Measurements from ENCODE around the gene RTF2. TPM values are rescaled to one million over a fixed set of nuclear protein-coding genes. Genes with fewer than 3 reads are reported as not detected.
"Not testable (repeated sequence)": the region's sequence is repeated elsewhere in the genome, so short reads cannot be mapped to it uniquely, and the experiment has no call there.

The RTF2 gene
- total RNA-seq, 1 donor: 60.1 TPM

DNA sequence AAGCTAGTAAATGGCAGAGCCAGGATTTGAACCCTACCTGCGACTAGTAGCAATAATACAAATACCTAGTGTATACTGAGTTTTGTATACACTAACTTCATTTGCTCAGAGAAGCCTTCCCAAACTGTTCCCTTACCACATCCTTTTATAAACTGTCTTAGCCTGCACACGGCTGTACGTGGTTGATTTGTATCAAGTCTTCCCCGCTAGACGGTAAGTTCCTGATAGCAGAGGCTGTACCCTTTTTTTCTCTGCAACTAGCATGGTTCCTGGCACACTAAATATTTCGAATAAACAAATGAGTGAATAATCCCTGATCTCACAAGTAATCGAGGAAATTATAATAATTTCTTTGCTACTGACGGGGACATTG lies 636 bp downstream of the RTF2 start:
- peak in 2 of 3 donors; percentile 14 to 31 for DNase-seq (ENCODE audit: low read depth in 2 of 3, low spot score in 2 of 3)

DNA sequence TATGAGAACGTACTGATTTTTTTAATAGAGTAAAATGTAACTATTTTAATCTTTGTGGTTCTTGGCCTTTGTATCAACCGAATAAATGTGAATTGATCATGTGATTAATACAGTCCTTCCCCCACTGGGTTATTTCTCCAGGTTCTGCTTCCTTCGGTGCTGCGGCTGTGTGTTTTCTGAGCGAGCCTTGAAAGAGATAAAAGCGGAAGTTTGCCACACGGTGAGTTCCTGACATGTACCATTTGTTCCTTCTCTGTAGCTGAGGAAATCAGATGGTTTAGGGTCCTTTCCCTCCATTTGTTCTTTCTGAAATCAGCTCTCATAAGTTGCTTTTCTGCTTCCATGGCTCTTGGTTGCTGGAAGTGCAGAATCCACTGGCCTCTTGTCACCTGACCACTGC lies 15.5 kb downstream of the RTF2 start:
- DNase-seq (ENCODE audit: low read depth in 2 of 3, low spot score in 2 of 3): peak in 2 of 3 donors; percentile 59 to 77

DNA sequence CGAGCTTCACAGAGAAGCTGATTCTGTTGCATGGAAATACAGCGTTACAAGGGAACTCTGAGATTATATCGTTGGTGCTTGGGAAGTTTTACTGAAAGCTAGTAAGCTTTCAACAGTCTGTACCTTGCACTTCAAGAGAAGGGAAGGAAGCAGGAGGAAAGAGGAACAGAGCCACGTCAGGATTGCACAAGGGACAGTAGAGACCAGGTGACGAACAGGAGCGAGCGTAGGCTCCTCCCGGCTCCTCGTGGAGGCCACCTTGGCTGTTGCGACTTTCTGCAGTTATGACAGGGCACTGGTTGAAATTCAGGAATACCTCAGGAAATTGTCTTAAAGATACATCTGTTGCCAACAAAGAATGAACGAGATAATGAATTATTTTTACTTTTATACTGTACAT lies 18.8 kb downstream of the RTF2 start:
- no peak for DNase-seq (ENCODE audit: low read depth in 2 of 3, low spot score in 2 of 3)

DNA sequence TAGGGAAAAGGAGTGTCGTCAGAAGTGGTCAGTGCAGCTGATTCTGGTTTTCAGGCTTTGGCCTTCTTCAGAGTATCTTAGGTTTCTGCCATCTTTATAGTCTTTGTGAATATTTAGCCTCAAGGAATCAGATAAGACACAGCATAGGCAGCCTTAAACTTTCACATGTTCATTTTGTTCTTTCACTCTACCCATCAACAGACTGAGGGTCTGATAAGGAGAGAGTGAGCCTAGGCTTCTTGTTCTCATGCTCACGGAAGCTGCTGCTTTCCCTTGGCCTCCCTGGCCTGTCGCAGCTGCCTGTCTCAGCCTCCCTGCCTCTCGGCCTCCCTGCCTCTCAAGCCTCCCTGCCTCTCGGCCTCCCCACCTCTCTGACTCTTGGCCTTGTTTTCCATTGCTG lies 20.1 kb downstream of the RTF2 start:
- DNase-seq (ENCODE audit: low read depth in 2 of 3, low spot score in 2 of 3): no peak

DNA sequence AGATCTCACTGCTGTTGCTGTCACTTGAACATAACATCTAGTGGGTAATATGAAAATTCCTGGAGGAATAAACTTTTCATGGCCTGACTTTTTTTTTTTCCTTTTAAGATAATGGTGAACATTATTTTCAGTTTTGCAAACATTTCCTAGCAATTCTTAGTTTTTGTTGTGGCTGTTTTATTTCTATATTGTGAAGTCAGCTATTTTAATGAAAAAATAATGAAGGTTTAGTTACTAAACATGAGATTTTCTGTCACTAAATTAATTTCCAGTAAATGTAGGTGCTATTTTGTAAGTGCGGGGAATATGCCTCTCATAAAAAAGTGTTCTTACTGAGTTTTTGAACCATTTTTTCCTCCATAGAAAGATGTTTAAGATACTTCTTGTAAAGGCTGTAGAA lies 32.7 kb downstream of the RTF2 start:
- DNase-seq (ENCODE audit: low read depth in 2 of 3, low spot score in 2 of 3): no peak

DNA sequence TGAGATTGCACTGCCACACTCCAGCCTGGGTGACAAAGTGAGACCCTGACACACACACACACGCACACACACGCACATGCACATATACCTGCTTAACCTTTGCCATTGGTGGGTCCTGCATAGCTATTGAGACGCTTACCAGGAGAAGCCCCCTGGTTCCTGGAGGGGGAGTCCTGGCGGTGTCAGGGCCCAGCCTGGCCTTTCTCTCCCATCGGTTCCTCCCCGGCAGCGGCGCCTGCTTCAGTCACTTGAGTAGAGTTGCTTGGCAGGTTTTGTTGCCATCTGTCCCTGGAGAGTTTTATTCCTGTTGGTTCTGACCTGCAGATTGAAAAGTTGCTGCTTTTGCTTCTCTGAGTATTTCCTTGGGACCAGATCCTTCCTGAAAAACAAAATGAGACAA lies 35.5 kb downstream of the RTF2 start:
- DNase-seq (ENCODE audit: low read depth in 2 of 3, low spot score in 2 of 3): no peak

DNA sequence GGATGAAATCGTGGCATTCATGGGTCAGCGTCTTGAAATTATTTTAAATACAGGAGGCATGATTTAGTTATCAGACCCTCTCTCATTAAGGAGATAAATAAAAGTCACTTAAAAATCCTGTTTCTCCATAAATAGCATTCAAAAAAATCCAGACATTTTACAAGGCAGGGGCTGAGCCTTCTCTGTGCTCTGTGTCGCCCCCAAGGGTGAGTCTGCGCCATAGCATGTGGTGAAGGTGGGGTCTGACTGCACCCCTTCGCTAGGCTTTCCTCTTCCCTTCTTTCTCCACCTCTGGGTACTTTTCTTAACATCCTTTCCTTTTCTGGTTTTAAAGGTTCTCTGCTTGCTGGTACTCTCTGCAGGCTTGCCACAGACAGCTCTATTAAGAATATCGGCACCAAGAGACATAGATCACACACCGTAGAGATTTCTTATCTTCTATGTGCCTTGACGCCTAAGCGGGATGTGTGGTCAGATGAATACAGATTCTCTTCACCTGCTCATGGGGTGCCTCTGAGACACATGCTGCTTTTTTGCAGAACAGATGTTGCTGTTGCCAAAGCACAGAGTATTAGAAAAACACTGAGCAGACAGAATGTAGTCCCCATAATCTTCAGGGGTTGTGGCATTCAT lies 36.1 kb downstream of the RTF2 start:
- DNase-seq (ENCODE audit: low read depth in 2 of 3, low spot score in 2 of 3): peak in 2 of 3 donors; percentile 18

DNA sequence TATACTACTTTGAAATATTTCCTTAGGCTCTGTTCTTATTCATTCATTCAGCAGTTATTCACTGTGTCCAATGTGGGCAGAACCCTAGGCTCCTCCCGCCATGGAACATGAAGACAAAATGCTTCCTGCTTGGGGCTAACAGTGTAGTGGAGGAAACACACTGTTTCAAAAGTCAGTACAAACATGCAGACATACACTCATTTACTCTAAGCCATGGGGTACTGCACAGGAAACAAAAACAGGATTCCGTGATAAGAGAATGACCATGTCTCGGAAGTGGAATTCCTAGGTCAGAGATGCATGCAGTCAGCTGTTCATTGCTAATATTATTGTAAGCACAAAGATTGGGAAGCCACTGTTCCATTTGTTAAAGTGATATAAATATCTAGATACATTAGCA lies 37.7 kb downstream of the RTF2 start:
- peak in 1 of 3 donors; percentile 42 for DNase-seq (ENCODE audit: low read depth in 2 of 3, low spot score in 2 of 3)

DNA sequence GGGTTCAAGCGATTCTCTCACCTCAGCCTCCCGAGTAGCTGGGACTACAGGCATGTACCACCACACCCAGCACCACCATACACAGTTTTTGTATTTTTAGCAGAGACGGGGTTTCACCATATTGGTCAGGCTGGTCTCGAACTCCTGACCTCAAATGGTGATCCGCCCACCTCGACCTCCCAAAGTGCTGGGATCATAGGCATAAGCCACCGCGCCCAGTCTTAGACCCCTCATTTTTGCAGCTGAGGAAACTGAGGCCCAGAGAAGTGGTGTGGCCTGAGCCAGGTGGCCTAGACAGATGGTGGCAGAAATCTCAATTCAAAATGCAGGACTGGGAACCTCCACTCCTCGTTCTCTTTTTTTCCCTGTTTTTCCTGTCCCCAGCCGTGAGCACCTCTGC lies 43.5 kb downstream of the RTF2 start:
- DNase-seq (ENCODE audit: low read depth in 2 of 3, low spot score in 2 of 3): no peak

DNA sequence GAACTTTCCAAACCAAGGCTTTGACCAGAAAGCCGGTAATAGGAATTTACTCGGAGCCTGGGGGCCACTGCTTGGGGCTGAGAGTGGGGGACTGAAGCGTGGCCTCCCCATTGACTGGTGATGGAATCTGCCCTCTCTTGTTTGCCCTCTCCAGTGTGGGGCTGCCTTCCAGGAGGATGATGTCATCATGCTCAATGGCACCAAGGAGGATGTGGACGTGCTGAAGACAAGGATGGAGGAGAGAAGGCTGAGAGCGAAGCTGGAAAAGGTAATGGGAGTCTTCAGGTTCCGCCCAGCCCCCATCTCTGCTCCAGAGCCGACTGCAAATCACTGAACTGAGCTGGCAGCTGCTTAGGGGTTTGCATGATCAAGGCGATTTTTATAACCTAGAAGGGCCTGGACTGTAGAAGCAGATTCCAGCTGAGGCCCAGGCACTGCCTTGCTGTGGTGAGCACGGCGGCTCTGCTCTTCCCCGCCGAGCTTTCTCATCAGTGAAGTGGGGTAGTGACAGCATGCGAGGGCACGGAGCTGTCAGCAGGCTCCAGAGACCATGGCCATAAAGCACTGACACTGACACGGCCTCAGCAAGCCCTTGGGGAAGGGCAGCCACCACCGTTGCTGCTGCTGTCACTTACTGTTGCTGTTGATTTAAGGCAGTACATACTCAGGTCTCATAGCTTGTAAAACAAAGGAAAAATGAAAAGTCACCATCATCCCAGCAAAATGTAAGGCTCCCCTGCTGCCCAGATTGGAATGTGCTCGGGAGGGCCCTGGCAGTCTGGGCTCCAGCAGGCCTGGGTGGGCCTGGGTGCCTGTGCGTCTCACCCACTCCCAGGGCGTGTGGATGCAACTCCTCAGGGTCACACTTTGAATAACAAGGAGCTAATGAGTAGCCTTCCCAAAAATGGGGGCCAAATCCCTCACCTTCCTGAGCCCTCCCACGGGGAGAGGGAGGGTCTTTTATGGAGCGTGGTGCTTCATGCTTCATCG lies 45.0 kb downstream of the RTF2 start:
- DNase-seq (ENCODE audit: low read depth in 2 of 3, low spot score in 2 of 3): no peak

DNA sequence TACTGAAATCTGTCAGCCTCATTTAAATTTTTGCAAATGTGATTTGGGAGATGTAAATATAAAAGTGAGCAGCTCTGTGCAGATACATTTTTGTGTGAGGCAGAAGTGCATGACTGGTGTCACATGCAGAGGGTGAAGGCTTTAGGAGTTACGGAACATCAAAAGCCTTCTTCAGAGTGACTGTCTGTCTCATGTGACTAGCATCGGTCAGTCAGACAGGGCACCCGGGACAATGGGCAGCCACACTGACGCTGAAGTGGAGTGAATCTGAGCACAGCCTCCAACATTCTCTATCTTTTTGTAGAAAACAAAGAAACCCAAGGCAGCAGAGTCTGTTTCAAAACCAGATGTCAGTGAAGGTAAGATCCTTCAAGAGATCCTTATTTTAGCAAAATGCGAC lies 48.2 kb downstream of the RTF2 start:
- no peak for DNase-seq (ENCODE audit: low read depth in 2 of 3, low spot score in 2 of 3)

DNA sequence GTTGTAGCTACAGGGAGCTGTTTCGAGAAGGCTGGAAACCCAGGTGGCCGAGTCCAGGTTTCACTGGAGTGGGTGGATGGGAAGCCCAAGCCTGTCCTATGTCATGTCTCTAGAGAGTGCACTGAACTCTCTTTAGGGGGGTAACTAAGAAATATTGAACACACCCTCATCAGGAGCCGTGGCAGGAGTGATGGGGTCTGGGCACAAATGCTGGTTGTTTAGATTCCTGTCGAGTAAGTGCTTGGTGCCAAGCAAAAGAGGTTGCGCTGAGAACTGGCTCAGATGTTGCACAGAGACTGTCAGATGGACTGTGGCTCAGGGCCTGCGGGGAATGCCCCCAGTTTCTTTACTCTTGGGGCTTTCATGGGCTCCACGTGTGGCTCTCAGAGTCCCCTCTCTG lies 48.8 kb downstream of the RTF2 start:
- no peak for DNase-seq (ENCODE audit: low read depth in 2 of 3, low spot score in 2 of 3)

DNA sequence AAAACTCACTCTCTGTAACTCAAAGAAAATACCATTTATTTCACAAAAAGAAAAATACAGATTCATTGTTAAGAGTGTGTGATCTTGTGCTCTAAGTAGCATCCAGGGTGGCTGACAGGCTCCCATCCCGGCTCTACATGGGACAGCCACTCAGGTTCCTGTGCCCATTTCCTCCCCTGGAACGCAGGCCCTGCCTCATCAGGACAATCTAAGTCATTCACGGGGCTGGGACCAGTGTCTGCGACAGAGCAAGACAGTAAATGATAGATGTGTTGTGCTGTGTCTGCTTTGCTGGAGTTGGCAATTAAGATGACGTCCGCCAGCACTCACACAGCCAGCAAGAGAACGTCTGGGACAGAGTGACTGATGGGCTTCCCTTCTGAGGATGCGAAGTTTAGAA lies 49.2 kb downstream of the RTF2 start:
- no peak for DNase-seq (ENCODE audit: low read depth in 2 of 3, low spot score in 2 of 3)

DNA sequence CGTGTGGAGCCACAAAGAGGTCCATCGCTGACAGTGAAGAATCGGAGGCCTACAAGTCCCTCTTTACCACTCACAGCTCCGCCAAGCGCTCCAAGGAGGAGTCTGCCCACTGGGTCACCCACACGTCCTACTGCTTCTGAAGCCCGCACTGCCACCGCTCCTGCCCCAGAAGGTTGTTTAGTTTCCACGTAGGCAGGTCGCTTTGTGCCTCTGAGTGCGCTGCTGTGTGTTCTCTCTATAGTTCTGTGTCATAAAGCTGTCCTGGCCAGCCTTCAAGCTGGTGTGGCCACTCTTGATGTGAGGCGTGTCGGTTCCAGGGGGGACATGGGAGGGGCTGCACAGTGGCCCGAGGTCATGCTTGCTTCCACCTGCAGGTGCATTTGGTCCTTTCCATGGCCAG lies 49.7 kb downstream of the RTF2 start:
- no peak for DNase-seq (ENCODE audit: low read depth in 2 of 3, low spot score in 2 of 3)

DNA sequence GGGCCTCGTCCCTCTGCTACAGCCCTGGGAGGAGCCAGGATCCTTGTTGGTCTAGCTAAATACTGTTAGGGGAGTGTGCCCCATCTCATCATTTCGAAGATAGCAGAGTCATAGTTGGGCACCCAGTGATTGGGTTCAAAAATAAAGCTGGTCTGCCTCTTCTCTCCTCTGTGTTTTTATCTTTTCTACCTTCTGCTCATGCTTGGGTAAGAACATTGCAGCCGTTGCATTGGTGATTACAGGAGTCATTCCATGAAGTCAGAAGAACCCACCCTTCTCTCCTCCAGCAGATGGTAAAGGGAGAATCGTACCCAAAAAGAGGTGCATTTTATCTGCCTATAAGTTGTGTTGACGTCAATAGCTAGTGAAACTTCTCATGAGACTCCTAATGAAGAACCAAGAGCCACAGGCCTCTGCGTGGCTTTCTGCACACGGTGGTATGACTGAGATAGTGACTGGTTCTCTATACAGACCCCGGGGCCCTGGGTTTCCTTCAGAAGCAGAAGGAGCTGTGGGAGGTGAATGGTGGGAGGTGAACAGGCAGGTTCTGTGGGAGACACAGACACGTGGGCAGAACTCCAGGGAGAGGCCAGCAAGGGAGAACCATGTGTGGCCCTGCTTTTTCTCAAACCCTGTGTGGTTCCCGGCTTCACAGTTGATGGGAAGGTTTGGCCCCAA lies 50.4 kb downstream of the RTF2 start:
- no peak for DNase-seq (ENCODE audit: low read depth in 2 of 3, low spot score in 2 of 3)

DNA sequence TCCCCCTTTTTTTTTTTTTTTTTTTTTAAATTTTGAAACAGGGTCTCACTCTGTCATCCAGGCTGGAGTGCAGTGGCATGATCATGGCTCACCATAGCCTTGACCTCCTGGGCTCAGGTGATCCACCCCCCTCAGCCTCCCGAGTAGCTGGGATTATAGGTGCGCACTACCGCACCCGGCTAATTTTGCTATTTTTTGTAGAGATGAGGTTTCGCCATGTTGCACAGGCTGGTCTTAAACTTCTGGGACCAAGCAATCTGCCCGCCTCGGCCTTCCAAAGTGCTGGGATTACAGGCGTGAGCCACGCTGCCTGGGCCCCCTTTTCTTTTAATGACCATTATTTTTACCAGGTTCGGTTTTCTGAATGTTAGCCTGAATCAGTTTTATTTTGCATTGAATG lies 51.1 kb downstream of the RTF2 start:
- DNase-seq (ENCODE audit: low read depth in 2 of 3, low spot score in 2 of 3): no peak

DNA sequence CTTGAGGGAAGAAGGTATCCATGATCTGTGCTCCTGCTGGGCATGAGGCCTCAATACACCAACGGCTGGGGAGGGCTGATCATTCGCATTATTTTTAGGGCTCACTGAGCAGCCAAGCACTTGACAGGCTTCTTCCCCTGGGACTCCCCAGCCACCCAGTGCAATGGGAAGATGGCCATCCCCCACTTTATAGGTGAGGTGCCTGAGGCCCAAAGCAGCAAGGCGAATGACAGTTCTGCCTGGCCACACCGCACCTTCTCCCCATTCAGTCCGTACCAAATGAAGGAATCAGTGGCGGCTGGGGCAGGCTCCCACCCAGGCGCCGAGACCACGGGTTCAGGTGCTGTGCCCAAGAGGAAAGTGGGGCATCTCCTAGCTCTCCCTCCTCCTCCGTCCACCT lies 51.8 kb downstream of the RTF2 start:
- DNase-seq (ENCODE audit: low read depth in 2 of 3, low spot score in 2 of 3): no peak

DNA sequence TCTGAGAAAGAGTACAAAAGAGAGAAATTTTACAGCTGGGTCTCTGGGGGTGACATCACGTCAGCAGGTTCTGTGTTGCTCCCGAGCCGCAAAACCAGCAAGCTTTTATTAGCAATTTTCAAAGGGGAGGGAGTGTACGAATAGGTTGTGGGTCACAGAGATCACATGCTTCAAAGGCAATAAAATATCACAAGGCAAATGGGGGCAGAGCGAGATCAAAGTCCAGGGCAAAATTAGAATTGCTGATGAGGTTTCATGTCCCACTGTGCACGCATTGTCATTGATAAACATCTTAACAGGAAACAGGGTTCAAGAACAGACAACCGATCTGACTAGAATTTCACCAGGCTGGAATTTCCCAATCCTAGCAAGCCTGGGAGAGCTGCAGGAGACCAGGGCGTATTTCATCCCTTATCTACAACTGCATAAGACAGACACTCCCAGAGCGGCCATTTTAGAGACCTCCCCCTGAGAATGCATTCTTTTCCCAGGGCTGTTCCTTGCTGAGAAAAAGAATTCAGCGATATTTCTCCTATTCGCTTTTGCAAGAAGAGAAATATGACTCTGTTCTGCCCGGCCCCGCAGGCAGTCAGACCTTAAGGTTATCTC lies 52.4 kb downstream of the RTF2 start:
- not testable (repeated sequence) for DNase-seq (ENCODE audit: low read depth in 2 of 3, low spot score in 2 of 3)

DNA sequence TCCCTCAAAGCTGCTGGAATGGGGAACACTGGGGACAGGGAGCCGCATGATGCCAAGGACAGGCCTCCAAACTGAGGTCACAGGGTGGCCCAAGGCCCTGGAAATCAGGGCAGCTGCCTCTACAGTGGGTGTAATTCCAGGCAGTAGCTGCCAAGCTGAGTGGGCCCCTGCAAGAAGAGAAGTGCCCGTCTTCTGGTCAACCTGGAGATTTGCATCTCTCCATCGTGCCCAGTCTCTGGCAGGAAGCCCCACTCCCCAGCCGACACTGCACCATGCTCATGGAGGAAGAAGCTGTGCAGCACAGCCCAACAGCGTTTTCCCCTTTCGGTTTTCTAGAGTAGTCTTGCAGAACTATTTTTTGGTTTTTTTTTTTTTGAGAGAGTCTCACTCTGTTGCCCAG lies 53.9 kb downstream of the RTF2 start:
- DNase-seq (ENCODE audit: low read depth in 2 of 3, low spot score in 2 of 3): no peak

DNA sequence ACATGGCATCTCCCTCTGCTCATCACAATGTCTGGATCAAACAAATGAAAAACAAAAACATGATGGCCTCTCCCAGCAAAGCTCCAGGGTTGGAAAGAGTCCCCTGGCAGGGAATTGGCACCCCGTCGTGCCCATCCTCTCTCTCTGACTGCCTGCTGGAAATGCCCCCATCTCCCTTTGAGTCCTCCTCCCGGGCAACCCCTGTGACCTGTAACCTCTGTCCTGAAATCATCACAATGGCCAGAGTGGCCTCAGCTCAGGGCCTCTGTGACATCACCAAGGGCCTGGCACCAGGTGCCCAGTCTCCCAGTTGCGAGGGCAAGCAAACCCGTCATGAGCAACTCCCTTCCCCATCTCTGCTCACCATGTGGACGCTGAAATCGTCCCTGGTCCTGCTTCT lies 56.0 kb downstream of the RTF2 start, which contains the start of gene FAM209A:
TSS of gene FAM209A (plus strand) at position 301 of the 400 bp plus-strand sequence. CDS start at position 366, 65 bp downstream.
- not testable (repeated sequence) for DNase-seq (ENCODE audit: low read depth in 2 of 3, low spot score in 2 of 3)

DNA sequence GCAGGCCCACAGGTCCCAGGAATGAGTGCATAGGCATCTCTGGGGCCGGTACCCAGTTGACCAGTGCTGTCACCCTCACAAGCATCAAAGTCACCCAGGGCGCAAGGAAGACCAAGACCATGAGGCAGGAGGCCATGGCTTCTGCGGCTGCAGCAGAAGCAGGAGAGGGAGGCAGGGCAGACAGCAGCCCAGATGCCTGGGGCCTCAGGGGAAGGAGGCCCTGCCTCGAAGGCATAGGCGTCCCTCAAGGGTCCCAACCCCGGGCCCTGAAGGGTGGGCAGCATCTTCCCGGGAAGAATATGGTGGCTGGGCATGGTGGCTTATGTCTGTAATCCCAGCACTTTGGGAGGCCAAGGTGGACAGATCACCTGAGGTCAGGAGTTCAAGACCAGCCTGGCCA lies 59.1 kb downstream of the RTF2 start:
- no peak for DNase-seq (ENCODE audit: low read depth in 2 of 3, low spot score in 2 of 3)

Data from hematopoietic multipotent progenitor cell (in vitro differentiated cells).